ENCODE measurements around the gene ASPHD1. TPM values are rescaled to one million over a fixed set of nuclear protein-coding genes. Genes with fewer than 3 reads are reported as not detected.
A peak's percentile ranks its signal among the peaks of the same experiment; 100 is the strongest.
"Not testable (repeated sequence)": the region's sequence is repeated elsewhere in the genome, so short reads cannot be mapped to it uniquely, and the experiment has no call there.

Gene ASPHD1
- total RNA-seq, 1 donor from 2014 or later = 0.37 TPM

DNA sequence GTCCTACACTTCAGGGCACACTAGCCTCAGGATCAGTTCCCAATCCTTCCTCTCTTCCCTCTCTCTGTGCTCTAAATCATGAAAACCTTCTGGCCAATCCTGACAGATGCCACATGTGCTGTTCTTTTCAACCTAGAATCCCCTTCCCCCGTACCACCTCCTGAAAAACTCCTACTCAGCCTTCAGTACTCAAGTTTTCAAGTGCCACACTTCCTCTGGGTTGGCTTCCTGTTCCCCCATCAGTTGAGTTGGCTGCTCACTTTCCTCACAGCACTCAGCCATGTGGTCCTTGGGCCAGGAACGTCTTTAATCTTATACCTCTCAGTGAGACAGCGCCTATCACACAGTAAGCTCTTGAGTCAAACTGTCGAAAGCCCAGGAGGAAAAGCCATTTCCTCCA, 3.3 kb downstream of the ASPHD1 start:
- DNase-seq = no peak
- intact Hi-C loops (cut with micrococcal nuclease) = no loop called here
- ATAC-seq = no peak

DNA sequence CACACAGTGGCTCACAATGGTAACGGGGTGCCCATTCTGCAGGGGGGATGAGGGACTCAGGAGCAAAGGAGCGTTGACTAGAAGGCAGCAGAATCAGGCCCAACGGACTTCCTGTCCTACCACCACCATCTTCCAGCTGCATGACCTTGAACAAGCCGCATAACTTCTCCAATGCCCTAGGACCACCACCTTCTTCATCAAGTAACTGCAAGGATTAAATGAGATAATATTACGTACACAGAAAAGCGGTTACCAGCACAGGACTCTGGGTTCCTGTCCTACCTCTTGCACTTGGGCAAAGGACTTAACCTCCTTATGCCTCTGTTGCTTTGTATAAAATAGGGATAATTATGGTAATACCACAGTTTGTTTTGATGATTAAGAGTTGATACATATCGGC, 4.7 kb downstream of the ASPHD1 start:
- no peak for ATAC-seq
- DNase-seq = no peak
- intact Hi-C loops (cut with micrococcal nuclease) = no loop called here

DNA sequence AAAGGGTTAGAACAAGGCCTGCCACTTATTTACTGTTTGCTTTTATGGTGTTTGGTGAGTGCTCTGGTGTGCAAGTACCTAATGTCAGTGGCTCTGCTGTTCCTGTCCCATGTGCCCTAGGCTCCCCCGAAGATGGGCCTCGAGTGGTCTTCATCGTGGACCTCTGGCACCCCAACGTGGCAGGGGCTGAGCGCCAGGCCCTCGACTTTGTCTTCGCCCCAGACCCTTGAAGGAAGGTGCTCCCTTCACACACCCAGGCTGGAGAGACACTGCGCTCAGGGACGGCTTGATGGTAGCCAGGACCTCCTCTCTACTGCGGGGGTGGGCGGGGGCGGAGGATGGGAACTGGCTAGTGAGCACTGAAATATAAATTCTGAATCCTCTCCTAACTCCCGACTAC, 5.4 kb downstream of the ASPHD1 start:
- ATAC-seq (no peak), DNase-seq (no peak)
- intact Hi-C loops (cut with micrococcal nuclease) = no loop called here

DNA sequence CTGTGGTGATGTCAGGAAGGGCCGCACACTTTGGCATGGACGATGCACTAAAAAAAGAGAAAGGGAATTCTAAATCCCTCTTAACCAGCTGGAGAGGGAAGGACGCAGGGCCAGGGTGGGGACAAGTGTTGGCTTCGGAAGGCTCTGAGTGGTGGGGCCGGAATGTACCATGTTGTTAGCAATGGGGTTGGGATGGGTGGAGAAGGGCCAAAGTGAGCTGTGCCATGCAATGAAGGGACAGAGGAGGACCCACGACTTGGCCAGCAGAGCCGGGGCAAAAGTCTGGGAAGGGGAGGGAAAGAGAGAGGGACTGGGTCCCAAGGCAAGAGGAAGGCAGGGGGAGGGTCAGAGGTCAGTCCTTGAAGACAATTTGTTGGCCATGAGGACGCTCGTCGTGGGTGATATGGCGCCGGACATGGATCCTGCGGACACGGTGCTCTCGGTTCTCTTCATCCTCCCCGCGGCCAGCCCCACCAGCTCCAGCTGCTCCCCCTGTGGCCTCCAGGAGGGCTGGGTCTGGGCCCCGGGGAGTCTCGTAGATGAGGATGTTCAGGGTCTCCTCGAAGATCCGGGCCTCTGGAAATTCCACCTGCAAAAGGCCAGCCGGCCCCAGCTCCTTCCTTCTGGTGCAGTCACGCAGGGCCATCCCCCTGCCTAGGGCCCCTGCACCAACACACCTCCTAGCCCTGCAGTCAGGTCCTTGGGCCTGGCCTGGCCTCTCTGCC, 6.4 kb downstream of the ASPHD1 start:
- ATAC-seq (no peak), DNase-seq (no peak)
- intact Hi-C loops (cut with micrococcal nuclease) = no loop called here

DNA sequence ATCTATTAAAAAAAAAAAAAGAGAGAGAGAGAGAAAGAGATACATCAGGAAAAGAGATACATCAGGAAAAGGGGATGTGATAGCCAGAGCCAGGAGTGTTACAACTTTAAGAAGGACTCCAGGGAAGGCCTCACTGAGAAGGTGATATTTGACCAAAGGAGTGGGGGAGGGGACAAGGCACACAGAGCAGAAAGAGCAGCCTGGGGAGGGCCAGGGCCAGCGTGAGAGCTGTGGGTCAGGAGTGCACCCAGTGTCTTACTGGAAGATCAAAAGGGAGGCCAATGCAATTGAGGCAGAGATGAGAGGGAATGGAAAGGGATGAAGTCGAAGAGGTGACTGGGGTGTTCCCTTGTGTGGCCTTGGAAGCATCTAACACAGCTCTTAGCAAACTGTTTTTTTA, 7.7 kb downstream of the ASPHD1 start:
- ATAC-seq = no peak

DNA sequence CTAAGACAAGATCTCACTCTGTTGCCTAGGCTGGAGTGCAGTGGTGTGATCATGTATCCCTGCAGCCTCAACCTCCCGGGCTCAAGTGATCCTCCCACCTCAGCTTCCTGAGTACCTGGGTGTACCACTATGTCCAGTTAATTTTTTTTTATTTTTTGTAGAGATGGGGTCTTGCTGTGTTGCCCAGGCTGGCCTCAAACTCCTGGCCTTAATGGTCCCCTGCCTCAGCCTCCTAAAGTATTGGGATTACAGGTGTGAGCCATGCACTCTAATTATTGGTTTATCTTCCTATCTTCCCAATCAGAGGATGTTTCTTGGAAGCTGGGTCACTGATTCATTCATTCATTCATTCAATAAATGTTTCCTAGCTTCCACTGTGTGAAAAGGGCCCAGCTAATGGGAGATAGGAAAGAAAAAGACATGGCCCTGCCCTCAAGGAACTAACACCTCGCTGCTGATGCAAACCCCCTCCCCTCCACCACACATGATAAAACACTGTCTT, 8.5 kb downstream of the ASPHD1 start:
- no peak for DNase-seq
- no peak for ATAC-seq
- intact Hi-C loops (cut with micrococcal nuclease) = no loop called here

More for the DNA sequence above, 7.7 kb downstream of the ASPHD1 start:
- intact Hi-C loops (cut with micrococcal nuclease) = no loop called here
- DNase-seq = no peak

DNA sequence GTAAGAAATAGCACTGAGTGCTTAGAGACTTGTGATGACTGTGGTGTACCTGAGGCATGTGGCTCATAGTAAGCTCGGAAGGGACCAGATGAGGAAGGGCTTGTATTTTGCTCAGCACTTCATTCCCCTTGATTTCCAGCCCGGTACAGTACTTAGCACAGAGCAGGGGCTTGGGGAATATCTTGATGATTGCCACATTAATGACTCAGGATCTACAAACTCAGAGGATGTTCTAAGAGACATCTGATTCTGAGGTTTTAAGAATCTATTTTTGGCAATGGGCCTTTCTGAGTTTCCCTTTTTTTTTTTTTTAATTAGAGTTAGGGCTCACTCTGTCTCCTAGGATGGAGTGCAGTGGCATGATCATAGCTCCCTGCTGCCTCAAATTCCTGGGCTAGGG, 9.1 kb downstream of the ASPHD1 start:
- DNase-seq (no peak), ATAC-seq (no peak)
- intact Hi-C loops (cut with micrococcal nuclease) = no loop called here

DNA sequence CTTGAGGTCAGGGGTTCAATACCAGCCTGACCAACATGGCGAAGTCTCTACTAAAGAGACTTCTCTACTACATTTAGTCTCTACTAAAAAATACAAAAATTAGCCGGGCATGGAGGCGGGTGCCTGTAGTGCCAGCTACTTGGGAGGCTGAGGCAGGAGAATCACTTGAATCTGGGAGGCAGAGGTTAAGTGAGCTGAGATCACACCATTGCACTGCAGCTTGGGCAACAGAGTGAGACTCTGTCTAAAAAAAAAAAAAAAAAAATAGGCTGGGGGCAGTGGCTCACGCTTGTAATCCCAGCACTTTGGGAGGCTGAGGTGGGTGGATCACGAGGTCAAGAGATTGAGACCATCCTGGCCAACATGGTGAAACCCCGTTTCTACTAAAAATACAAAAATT, 9.6 kb downstream of the ASPHD1 start:
- intact Hi-C loops (cut with micrococcal nuclease); DNase-seq; ATAC-seq: not testable (repeated sequence)

DNA sequence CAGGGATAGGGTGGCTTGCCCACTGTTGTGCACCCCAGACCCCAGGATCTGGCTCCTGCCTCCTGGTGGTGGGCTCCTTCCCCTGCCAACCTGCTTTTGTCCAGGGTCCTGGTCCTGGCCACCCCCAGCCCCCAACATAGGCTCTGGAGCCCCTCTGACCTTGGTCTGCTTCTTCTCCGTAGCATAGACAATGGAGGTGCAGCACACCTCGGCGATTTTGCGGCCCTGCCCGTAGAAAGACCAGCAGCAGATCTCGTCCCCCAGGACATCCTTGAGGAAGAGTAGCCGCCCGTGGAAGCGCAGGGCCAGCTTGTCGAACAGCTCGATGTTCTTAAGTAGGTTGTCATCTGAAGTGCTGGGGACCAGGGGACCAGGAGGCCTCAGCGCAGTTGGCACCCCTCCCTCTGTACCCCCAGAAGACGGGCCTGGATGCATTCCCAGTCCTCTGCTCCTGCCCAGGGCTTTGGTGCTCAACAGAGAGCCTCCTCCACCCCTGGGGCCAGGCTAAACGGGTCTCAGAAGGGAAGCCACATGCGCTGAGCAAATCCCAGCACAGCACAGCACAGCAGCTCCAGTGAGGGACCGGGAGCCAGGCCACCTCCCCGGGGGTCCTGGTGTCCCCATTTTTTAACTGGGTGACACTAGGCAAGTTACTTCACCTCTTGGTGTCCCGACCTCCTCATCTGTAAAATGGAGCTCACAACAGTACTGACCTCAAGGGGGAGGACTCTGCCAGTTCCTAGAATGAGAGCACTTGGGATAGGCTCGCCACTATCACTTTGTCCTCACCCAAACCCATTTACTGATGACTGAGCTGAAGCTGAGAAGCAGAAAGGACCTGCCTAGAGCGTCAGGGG, 10.8 kb downstream of the ASPHD1 start:
- intact Hi-C loops (cut with micrococcal nuclease) = no loop called here
- ATAC-seq = no peak

DNA sequence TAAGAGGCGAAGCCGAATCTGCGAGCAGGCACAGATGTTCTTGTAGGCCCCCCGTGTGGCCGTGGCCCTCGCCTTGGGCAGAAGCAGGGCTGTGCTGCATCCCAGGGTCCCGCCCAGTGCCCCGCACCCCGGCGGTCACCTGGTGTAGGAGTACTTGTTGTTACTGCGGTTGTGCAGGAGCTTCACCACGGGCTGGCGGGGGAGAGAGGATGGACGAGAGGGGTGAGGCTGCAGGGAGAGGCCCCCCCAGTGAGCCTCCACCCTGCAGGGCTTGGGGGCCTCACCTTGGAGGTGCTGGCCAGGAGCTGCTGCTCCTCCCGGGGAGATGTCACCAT, 11.4 kb downstream of the ASPHD1 start:
- intact Hi-C loops (cut with micrococcal nuclease) = no loop called here
- ATAC-seq = peak; percentile 18

More for the DNA sequence above, 10.8 kb downstream of the ASPHD1 start:
- no peak for DNase-seq

DNA sequence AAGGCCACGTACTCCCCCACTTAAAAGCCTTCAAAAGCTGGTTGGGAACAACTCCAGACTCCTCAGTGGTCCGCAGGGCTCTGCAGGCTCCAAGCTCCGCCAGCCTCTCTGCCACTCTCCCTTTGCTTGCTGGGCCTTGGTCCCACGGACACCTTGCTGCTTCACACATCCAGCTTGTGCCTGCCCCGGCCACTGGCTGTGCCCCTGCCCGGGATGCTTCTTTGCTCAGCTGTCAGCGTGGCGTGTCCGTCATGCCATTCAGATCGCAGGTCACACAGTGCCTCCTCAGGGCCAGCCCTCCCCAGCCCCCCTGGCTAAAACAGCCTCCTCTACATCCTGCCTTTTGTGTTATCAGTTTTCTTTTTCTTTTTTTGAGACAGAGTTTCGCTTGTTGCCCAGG, 11.8 kb downstream of the ASPHD1 start:
- ATAC-seq (no peak), DNase-seq (no peak)
- intact Hi-C loops (cut with micrococcal nuclease) = no loop called here

More for the DNA sequence above, 11.4 kb downstream of the ASPHD1 start:
- no peak for DNase-seq

DNA sequence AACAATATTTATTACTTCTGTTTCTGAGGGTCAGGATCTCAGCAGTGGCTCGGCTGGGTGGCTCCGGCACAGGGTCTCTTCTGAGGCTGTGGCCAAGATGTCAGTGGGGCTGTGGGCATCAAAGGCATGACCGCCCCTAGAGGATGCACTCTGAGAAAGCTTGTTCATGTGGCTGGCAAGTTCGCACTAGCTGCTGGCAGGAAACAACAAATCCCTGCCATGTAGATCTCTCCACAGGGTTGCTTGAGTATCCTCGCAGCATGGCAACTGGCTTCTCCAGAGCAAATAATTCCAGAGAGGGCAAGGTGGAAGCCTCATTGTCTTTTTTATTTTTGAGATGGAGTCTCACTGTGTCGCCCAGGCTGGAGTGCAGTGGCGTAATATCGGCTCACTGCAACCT, 13.2 kb downstream of the ASPHD1 start:
- no peak for DNase-seq
- intact Hi-C loops (cut with micrococcal nuclease) = no loop called here
- ATAC-seq = no peak

DNA sequence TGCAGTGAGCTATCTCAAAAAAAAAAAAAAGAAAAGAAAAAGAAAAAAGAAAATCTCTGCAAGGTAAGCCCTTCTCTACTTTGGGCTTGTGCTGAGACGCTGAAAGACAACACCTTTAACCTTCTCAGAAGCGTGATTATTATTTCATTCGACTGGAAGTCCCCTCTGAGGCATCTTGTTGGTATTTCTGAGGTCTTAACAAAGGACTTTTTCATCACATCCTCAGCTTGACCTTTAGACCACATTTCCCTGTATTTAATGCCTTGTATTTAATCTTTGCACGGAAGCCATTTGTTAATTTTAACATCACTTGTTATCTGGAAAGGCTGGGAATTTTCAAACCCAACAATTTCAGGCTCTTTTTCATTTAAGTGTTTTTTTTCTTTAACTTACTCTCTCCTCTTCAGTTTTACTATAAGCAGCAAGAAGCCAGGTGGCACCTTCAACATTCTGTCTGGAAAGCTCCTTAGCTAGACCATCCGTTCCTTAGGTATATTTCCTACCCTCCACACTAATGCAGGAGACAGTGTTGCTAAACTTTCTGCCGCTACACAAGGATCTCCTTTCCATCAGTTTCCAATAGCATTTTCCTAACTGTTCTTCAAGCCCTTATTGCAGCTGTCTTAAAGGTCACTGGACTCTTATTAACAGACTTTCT, 15.4 kb downstream of the ASPHD1 start:
- intact Hi-C loops (cut with micrococcal nuclease) = no loop called here
- DNase-seq = no peak
- no peak for ATAC-seq

DNA sequence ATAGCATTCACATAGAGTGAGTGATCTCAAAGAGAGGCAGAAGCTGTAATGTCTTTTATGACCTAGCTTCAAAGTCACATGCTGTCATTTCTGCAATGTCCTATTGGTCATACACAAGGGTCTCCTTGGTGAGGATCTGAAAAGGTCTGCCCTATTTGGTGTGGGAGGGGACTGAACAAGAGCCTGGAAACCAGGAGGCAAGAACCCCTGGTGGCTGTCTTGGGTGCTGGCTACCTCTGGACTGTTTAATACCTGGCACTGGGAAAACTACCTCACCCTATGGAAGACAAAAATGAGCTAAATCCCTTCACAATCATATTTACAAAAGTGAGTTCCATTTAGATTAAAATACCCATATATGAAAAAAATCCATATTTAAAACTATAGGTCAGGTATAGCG, 16.7 kb downstream of the ASPHD1 start:
- DNase-seq (no peak), ATAC-seq (no peak)
- intact Hi-C loops (cut with micrococcal nuclease) = no loop called here

DNA sequence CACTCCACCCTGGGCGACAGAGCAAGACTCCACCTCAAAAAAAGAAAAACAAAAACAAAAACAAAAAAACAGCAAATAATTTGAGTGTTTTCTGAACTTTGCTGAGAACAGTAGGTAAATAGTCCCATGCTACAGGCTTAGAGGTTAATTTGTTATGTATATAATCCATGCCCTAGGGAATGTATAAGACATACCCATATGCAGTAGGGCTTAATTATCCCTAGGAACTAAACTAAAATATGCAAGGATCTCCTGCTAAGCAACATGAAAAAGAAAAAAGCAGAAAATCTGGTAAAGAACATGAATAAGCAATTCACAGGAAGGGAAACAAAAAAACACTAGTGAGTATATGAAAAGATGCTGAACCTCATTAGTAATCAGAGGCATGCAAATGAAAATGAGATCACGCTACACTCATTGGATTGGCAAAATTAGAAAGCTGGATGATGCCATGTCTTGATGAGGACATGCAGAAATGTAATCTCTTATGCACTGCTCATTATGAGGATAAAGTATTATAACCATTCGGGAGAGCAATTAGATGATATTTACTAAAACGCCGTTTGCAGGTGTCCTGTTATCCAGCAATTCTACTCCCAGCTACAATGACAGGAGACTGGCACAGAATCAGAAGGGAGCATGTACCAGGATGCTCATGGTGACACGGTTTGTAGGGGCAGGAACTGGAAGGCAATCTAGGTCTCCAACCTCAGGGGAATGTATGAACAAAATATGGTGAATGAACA, 20.2 kb downstream of the ASPHD1 start:
- intact Hi-C loops (cut with micrococcal nuclease) = no loop called here
- DNase-seq (no peak), ATAC-seq (no peak)

DNA sequence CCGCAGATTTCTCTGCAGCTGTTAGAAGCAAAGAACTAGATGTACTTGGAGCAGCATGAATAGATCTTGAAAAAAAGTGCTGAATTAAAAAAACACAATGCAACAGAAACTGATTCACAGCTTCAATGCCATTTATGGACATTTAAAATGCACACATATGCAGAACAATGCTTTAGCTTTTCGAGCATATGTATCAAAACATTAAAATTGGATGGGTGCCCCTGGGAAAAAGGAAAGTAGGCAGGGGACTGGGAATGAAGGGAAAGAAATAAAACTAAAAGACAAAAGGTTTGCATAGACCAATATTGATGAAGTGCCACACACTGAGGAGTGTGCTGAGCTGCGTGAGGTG, 20.7 kb downstream of the ASPHD1 start:
- intact Hi-C loops (cut with micrococcal nuclease) = no loop called here
- no peak for DNase-seq
- ATAC-seq = no peak

DNA sequence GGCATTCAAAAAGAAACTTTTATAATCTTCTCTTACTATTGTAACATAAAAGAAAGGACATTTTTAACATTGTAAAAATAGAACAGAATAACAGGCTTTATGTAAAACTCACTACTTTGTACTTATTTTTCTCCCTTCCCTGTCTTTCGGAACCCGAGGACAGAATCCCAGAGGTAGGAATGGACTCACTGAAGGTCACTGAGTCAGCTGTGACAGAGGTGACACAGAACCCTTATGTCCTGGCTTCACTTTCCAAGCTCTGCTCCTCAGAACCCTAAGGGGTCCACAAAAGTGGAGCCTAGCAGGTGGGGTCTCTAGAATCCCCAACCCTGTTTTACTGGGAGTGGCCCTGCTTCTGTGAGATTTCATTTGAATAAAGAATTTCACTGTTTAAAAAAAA, 22.0 kb downstream of the ASPHD1 start:
- intact Hi-C loops (cut with micrococcal nuclease) = no loop called here
- no peak for DNase-seq
- no peak for ATAC-seq

DNA sequence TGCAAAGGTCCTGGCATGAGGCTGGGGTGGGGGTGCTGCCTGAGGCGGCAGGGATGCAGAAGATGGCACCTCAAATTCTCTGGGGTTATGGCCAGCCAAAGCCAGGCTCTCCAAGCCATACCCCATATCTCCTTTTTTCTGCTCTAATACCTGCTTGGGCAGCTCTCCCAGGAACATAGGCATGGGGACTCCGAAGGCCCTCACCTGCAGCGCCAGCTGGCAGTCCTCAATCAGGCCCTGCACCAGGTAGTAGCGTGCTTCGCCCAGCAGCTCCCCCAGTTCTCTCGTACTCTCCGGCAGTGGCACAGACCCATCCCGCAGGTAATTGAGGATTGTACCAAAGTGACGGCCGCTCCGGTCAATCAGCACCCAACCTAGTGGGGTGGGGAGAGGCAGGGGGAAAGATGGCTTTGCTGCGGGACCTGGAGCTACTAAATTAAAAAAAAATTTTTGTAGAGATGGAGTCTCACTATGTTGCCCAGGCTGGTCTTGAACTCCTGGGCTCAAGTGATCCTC, 22.8 kb downstream of the ASPHD1 start:
- ATAC-seq = no peak
- DNase-seq = no peak
- intact Hi-C loops (cut with micrococcal nuclease) = no loop called here

DNA sequence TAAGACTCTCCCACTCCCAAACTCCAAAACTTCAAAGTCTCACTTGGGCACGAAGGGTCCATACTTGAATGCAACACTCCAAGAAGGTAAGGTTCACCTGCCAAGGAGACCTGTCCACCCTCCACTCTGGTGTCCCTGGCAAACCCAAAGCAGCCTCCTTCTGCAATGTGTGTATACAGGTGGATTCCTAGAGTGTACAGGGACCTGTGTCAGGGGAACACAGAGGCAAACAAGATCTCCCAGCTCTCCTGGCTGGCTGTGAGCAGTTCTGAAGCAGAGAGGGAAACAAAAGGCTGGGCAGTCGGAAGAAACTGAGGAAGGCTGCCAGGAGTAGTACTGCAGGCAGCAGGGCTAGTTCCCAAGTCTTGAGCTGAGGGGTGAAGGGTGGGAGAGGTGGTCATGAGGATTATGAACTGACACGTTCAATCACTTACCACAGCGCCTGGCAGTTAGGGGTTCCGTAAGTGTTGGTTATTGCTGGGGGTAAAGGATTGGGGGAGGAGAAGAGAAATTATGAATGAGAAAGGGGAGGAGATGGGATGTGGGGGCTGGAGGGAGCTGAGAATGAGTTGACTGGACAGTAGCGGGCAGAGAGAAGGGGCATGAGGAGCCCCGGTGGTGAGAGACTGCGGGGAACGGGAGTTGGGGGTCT, 24.9 kb downstream of the ASPHD1 start:
- ATAC-seq (no peak), DNase-seq (no peak)
- intact Hi-C loops (cut with micrococcal nuclease) = no loop called here

Data from left ventricle myocardium superior (tissue), 1 donor.